Gastroesophageal sphincter (tissue), 3 donors: ENCODE data around the gene MAML2.

Experiments used
- POLR2AphosphoS5 ChIP-seq: sonication (generic); formaldehyde crosslinking; IDR thresholded peaks from one replicate; pipeline ENCODE4 v1.6.1; 2017; ENCODE audit warnings: antibody characterized with exemption
- TF ChIP-seq, protein P1 (sequence below), 4 experiments: fragments of 200-600 bp in 2 of 4; fragments of 450-650 bp in 2 of 4; sonication (generic) in 1 of 4; IDR thresholded peaks; one replicate each; pipeline ENCODE4 v1.5.1; 2017 to 2019; ENCODE audit warnings: antibody characterized with exemption in 4 of 4, mild to moderate bottlenecking in 2 of 4, moderate library complexity in 2 of 4

GRCh38 chr11:96326959-96327358, 16.0 kb downstream of the MAML2 start:
- TF ChIP-seq, protein P1, sequence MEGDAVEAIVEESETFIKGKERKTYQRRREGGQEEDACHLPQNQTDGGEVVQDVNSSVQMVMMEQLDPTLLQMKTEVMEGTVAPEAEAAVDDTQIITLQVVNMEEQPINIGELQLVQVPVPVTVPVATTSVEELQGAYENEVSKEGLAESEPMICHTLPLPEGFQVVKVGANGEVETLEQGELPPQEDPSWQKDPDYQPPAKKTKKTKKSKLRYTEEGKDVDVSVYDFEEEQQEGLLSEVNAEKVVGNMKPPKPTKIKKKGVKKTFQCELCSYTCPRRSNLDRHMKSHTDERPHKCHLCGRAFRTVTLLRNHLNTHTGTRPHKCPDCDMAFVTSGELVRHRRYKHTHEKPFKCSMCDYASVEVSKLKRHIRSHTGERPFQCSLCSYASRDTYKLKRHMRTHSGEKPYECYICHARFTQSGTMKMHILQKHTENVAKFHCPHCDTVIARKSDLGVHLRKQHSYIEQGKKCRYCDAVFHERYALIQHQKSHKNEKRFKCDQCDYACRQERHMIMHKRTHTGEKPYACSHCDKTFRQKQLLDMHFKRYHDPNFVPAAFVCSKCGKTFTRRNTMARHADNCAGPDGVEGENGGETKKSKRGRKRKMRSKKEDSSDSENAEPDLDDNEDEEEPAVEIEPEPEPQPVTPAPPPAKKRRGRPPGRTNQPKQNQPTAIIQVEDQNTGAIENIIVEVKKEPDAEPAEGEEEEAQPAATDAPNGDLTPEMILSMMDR (IDR thresholded peaks at IDR 0.05): no peak
- TF ChIP-seq POLR2AphosphoS5: no peak
